Stomach (tissue), 4 donors: ENCODE data around the gene MRI1.

ENCODE experiments used
- EP300 ChIP-seq: sonication (generic); formaldehyde crosslinking; IDR thresholded peaks from one replicate; pipeline ENCODE4 v1.6.1; 2017; ENCODE audit warnings: antibody characterized with exemption
- POLR2A ChIP-seq, 4 donors: fragments of 450-650 bp; IDR thresholded peaks; one replicate each; pipeline ENCODE4 v1.6.1; 2016; ENCODE audit warnings: antibody characterized with exemption in 4 of 4, control low read depth in 2 of 4, mild to moderate bottlenecking in 1 of 4, moderate library complexity in 1 of 4
- TF ChIP-seq, protein P1 (sequence below), 7 experiments: fragments of 450-650 bp in 4 of 7; fragments of 200-600 bp in 3 of 7; sonication (generic) in 3 of 7; IDR thresholded peaks; one replicate each; pipeline ENCODE4 v1.5.1; 2016 to 2019; ENCODE audit warnings: antibody characterized with exemption in 7 of 7, control low read depth in 2 of 7, mild to moderate bottlenecking in 1 of 7

DNA sequence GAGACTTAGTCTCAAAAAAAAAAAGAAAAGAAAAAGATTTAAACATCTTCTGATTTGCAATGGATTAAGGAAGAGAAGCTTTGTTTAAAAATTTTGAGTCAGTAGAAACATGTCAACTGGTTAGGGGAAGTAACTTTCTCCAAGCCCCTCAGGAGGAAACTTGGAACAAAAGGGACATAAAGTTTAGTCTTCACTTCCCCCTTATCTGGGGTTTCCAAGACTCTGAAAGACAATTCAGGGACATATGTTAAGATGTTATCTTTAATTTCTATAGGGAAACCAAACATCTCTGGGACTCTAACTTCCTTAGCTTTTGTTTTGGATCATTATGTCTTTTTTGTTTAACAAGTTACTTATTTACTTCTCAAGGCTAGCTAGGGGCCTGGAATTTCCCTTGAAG is 20.1 kb upstream of the MRI1 start:
- TF ChIP-seq, protein P1, sequence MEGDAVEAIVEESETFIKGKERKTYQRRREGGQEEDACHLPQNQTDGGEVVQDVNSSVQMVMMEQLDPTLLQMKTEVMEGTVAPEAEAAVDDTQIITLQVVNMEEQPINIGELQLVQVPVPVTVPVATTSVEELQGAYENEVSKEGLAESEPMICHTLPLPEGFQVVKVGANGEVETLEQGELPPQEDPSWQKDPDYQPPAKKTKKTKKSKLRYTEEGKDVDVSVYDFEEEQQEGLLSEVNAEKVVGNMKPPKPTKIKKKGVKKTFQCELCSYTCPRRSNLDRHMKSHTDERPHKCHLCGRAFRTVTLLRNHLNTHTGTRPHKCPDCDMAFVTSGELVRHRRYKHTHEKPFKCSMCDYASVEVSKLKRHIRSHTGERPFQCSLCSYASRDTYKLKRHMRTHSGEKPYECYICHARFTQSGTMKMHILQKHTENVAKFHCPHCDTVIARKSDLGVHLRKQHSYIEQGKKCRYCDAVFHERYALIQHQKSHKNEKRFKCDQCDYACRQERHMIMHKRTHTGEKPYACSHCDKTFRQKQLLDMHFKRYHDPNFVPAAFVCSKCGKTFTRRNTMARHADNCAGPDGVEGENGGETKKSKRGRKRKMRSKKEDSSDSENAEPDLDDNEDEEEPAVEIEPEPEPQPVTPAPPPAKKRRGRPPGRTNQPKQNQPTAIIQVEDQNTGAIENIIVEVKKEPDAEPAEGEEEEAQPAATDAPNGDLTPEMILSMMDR (IDR thresholded peaks at IDR 0.05): no peak
- TF ChIP-seq EP300 (no peak), POLR2A (IDR thresholded peaks at IDR 0.05) (no peak)
